Measurements from ENCODE around the gene SETD9. TPM values are rescaled to one million over a fixed set of nuclear protein-coding genes. Genes with fewer than 3 reads are reported as not detected.

Gene SETD9
- total RNA-seq, 2 experiments from 2014 or later: 5.4 to 6.8 TPM

DNA sequence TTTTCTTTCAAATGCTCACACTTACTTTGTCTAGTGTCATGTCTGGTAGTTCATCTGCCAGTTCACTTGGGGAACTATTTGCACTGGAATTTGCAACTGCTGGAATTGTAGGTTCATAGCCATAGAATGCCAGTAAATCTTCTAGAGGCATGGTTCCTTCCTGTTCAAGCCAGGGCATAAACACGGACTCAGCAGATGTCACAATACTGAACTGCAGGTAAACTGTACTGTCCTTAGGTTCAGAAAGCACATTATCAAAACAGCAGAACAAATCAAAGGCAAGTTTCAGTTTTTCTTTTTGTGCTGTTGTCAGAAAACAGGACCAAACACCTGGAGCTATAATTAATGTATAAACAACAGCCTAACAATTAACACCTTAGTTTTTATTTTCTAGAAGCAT, 29.5 kb downstream of the SETD9 start:
- H3K4me3 Mint-ChIP-seq: no peak overlapping the region
- no peak for ATAC-seq
- H3K36me3 Mint-ChIP-seq (ENCODE audit: low read depth): peaks cover 47% of the 10 kb centered on the region
- H3K27me3 Mint-ChIP-seq: no peaks in the 10 kb centered on the region
- H3K9me3 Mint-ChIP-seq (ENCODE audit: low read depth): no peaks in the 10 kb centered on the region
- intact Hi-C loops (cut with DNase I, micrococcal nuclease): no loop called here
- H3K4me1 Mint-ChIP-seq: no peaks in the 10 kb centered on the region
- no peak overlapping the region for H3K27ac Mint-ChIP-seq
- ChIA-PET POLR2A (interaction anchor here (0.6 kb wide), 1 partner anchor 15 kb away, joined by 3 read pairs; no protein-coding TSS in a partner anchor), CTCF (interaction anchor here (0.6 kb wide), 2 partner anchors 199 to 288 kb away, joined by 3 read pairs; no protein-coding TSS in a partner anchor)
- no peak for DNase-seq

DNA sequence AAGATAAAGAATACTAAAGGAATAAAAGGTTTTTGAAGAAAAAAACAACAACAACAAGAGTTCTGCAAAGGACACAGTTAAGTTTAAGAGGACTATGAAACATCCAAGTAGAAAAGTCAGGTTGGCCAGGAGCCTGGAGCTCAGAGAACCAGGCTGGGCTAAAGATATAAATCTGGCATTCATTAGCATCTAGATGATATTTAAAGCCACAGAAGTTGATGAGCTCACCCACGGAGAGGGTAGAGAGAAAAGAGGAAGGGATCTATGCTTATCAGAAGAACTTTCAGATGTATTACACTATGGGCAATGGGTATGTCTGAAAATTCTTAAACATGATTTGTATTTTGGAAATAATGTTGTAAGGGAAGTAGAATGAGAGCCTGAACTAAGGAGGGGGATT, 32.6 kb downstream of the SETD9 start:
- H3K9me3 Mint-ChIP-seq (ENCODE audit: low read depth): no peaks in the 10 kb centered on the region
- ChIA-PET POLR2A (interaction anchor here (0.7 kb wide), 1 partner anchor 9 kb away, joined by 3 read pairs; no protein-coding TSS in a partner anchor), CTCF (interaction anchor here (0.5 kb wide), 1 partner anchor 40 kb away, joined by 4 read pairs; no protein-coding TSS in a partner anchor)
- no peaks in the 10 kb centered on the region for H3K4me1 Mint-ChIP-seq
- no peaks in the 10 kb centered on the region for H3K27me3 Mint-ChIP-seq
- ATAC-seq (no peak), DNase-seq (no peak)
- H3K4me3 Mint-ChIP-seq: no peak overlapping the region
- no peak overlapping the region for H3K27ac Mint-ChIP-seq
- H3K36me3 Mint-ChIP-seq (ENCODE audit: low read depth): peaks cover 37% of the 10 kb centered on the region
- intact Hi-C loops (cut with DNase I, micrococcal nuclease): no loop called here

DNA sequence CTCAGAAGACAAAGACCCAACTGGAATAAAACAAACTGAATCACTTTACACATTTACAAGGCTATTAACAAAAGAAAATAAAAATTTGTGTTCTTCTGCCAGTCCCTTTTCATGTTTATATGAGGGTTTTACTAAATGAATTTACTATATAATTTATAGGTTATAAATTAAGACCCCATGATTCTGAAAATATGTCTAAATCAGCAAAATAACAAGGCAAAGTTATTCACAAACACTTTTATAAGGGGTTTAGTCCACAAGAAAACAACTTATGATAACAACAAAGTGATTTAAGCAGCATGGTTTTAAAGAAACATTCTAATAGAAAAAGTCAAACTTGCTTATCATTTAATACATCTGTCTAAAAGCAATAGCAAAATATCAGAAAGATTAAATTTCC, 37.7 kb downstream of the SETD9 start:
- peaks cover 29% of the 10 kb centered on the region for H3K36me3 Mint-ChIP-seq (ENCODE audit: low read depth)
- DNase-seq (no peak), ATAC-seq (no peak)
- H3K27me3 Mint-ChIP-seq: no peaks in the 10 kb centered on the region
- no peak overlapping the region for H3K4me3 Mint-ChIP-seq
- ChIA-PET POLR2A (no interaction called here), CTCF (no interaction called here)
- intact Hi-C loops (cut with DNase I, micrococcal nuclease): no loop called here
- no peak overlapping the region for H3K27ac Mint-ChIP-seq
- no peaks in the 10 kb centered on the region for H3K9me3 Mint-ChIP-seq (ENCODE audit: low read depth)
- peaks cover 15% of the 10 kb centered on the region for H3K4me1 Mint-ChIP-seq

DNA sequence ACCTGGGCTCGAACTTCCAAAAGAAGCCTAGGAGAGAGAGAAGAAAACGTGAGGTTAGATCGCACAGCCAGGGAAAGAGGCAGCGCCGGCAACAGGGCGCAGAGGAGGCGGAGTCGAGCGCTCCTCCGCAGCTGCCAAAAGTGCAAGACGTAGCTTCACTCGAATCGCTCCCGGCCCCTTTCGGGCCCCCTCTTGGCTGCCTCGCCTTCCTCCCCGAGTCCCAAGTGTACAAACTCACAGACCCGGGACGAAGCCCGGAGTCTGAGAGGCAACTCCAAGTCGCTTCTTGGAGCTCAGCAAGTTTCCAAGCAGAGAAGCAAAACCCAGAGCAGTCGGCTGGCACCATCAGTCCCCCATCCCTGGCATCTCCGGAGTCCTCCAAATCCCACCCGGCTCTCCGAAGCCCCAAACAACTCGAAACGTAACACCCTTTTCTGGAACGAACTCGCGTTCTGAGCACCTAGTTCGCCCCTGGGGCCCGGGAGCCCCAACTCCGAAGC, 41.3 kb downstream of the SETD9 start:
- peak overlapping the region; percentile 81 for H3K27ac Mint-ChIP-seq
- no peaks in the 10 kb centered on the region for H3K9me3 Mint-ChIP-seq (ENCODE audit: low read depth)
- peak; percentile 75 for DNase-seq
- ChIA-PET POLR2A (interaction anchor here (0.5 to 1.5 kb wide), 7 partner anchors 9 to 1193 kb away, joined by 3 to 5 read pairs (median 4); partner anchors contain the start of gene GPBP1), CTCF (interaction anchor here (0.6 to 2.5 kb wide), 8 partner anchors 13 to 680 kb away, joined by 3 to 10 read pairs (median 4); no protein-coding TSS in a partner anchor)
- peaks cover 14% of the 10 kb centered on the region for H3K27me3 Mint-ChIP-seq
- peak; percentile 57 for ATAC-seq
- peaks cover 20% of the 10 kb centered on the region for H3K4me1 Mint-ChIP-seq
- peak overlapping the region; percentile 85 for H3K4me3 Mint-ChIP-seq
- intact Hi-C loops (cut with DNase I, micrococcal nuclease): loop anchor here (1.0 to 2.0 kb wide), 3 partner anchors 41 to 222 kb away; partner anchors contain the start of gene SETD9 (in 1 of the 2)
- H3K36me3 Mint-ChIP-seq (ENCODE audit: low read depth): peaks cover 12% of the 10 kb centered on the region

DNA sequence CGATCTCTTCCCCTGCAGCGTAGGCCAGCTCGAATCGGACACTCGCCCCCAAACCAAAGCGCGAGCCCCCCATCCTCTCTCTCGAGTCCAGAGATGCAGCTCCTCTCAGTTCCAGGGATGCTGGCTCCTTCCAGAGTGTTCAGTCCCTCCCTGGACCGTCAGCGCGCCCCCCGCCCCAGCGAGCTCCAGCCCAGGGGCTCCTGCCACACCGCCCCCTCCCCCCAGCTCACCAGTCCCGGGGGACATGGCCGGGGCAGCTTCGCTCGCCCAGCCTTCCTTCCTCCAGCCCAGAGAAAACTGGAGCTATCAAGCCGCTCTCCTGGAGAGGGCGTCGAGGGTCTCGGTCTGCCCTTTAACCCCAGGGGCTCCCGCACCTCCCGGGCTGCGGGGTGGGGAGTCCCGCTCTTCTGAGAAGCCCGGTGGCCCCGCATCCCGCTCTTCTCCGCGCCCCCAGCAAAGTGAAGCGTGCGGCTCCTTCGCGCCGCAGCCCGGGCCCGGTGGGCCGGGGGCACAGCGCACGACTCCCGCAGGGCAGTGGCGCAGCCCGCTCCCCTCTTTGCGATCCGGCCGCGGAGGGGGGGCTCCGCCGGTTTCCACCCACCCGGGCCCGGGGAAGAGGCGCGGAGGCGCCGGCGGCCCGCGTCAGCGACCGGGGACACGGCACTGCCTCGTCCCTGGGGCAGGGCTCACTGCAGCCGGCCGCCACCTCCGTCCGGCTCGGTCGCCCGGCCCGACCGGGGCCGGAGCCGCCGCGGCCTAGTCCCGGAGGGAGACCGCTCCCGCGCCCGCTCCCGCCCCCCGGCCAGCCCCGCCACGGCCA, 41.9 kb downstream of the SETD9 start:
- H3K4me3 Mint-ChIP-seq: peak overlapping the region; percentile 85
- intact Hi-C loops (cut with DNase I, micrococcal nuclease): loop anchor here (2.0 kb wide), 2 partner anchors 135 to 221 kb away; no protein-coding TSS in a partner anchor
- CTCF ChIA-PET: interaction anchor here (0.7 to 2.5 kb wide), 7 partner anchors 12 to 681 kb away, joined by 3 to 10 read pairs (median 4); no protein-coding TSS in a partner anchor
- ATAC-seq: peak; percentile 24
- H3K27ac Mint-ChIP-seq: peak overlapping the region; percentile 81
- peaks cover 7% of the 10 kb centered on the region for H3K36me3 Mint-ChIP-seq (ENCODE audit: low read depth)
- peaks cover 16% of the 10 kb centered on the region for H3K27me3 Mint-ChIP-seq
- H3K4me1 Mint-ChIP-seq: peaks cover 20% of the 10 kb centered on the region
- peak; percentile 38 for DNase-seq
- POLR2A ChIA-PET: interaction anchor here (0.6 to 1.5 kb wide), 6 partner anchors 10 to 647 kb away, joined by 3 to 4 read pairs (median 4); partner anchors contain the start of gene GPBP1
- H3K9me3 Mint-ChIP-seq (ENCODE audit: low read depth): no peaks in the 10 kb centered on the region

DNA sequence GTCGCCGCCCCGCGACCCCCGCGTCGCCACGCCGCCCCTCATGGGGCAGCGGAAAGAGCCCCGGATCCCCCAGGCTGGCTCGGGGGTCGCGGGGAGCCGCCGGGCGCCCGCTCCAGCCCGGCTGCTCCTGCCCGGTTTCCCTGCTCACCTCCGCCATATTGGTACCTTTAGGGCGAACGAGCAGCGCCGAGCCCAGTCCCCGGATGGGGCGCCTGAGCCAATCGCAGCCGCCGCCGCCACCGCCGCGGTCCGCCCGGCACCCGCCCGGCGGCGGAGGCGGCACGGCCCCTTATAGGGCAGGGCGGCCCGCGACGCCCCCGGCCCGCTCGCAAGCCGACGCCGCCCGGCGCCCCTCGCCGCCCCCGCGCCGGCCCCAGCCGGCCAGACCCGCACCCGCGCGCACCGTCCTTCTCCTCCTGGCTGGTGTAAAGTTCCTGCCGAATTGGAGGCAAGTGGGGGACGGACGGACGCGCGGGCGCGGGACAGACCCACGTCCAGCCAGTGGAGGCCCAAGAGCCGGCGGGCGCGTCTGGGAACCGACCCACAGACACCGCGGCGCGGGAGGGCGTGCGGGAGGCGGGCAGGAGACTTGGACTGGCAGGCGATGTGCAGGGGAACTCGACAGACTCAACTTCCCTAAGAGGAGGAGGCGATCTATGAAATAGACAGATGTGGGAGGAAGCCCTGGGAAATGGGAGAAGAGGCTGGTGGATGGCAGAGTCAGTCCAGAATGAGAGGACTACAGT, 42.7 kb downstream of the SETD9 start, which contains the start of gene MIER3:
MIER3 (minus strand) TSS at position 178 of the 746 bp plus-strand sequence; CDS start at position 157, 21 bp downstream.
- ChIA-PET POLR2A (no interaction called here), CTCF (no interaction called here)
- Mint-ChIP-seq H3K4me1 (peaks cover 20% of the 10 kb centered on the region), H3K4me3 (peak within 1 kb of the TSS; percentile 85), H3K27ac (peak within 1 kb of the TSS; percentile 81), H3K36me3 (ENCODE audit: low read depth) (peaks cover 6% of the 10 kb centered on the region), H3K9me3 (ENCODE audit: low read depth) (no peaks in the 10 kb centered on the region), H3K27me3 (peaks cover 16% of the 10 kb centered on the region)
- DNase-seq: peak; percentile 90
- peak; percentile 95 for ATAC-seq
- intact Hi-C loops (cut with DNase I, micrococcal nuclease): loop anchor here (1.0 to 2.0 kb wide), 6 partner anchors 43 to 269 kb away; partner anchors contain the start of gene SETD9 (in 1 of the 2)

DNA sequence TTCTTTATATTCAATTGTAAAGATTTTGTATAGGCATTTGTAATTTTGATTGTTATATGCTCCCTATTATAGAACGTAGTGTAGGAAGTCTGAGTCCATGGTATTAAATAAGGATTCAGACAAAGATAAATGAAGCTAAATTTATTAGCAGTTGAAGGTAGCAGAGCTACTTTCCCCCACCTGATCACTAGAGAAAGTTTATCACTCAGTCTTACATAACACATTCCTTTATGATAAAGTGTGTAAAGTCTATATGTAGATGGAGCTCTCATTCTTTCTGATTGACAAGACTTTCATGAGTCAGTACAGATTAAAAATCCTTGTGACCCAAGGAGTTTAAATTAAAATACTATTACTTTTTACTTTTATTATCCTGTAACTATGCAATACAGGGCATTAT, 44.9 kb downstream of the SETD9 start:
- Mint-ChIP-seq H3K27me3 (peaks cover 21% of the 10 kb centered on the region), H3K27ac (no peak overlapping the region), H3K4me3 (no peak overlapping the region), H3K36me3 (ENCODE audit: low read depth) (peaks cover 6% of the 10 kb centered on the region), H3K9me3 (ENCODE audit: low read depth) (no peaks in the 10 kb centered on the region), H3K4me1 (peaks cover 15% of the 10 kb centered on the region)
- ChIA-PET POLR2A (interaction anchor here (0.6 kb wide), 2 partner anchors 15 to 236 kb away, joined by 3 read pairs; no protein-coding TSS in a partner anchor), CTCF (interaction anchor here (0.8 to 1.9 kb wide), 2 partner anchors 15 to 1546 kb away, joined by 4 read pairs; no protein-coding TSS in a partner anchor)
- ATAC-seq: no peak
- no peak for DNase-seq
- intact Hi-C loops (cut with DNase I, micrococcal nuclease): no loop called here

DNA sequence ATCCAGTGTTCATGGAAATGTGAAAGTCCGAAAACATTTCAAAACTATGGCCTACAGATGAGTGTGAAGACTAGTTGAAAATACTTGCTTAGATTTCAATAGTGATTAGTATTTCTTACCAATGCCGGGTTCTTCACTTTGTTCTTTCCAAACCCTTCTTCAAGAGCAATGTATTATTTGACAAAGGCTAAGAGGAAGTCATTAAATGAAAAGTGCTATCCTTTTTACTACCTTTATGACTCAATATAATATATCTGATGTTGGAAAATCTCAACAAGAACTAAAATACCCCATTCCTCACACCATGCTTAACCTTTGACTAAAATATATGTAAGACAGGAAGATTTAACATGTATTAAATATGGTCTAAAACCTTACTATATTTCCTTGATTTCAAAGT, 49.2 kb downstream of the SETD9 start:
- no peaks in the 10 kb centered on the region for H3K9me3 Mint-ChIP-seq (ENCODE audit: low read depth)
- ATAC-seq (no peak), DNase-seq (no peak)
- no peak overlapping the region for H3K4me3 Mint-ChIP-seq
- H3K27me3 Mint-ChIP-seq: peaks cover 32% of the 10 kb centered on the region
- intact Hi-C loops (cut with DNase I, micrococcal nuclease): no loop called here
- no peaks in the 10 kb centered on the region for H3K4me1 Mint-ChIP-seq
- no peak overlapping the region for H3K27ac Mint-ChIP-seq
- H3K36me3 Mint-ChIP-seq (ENCODE audit: low read depth): no peaks in the 10 kb centered on the region
- POLR2A ChIA-PET: no interaction called here
- CTCF ChIA-PET: no interaction called here

DNA sequence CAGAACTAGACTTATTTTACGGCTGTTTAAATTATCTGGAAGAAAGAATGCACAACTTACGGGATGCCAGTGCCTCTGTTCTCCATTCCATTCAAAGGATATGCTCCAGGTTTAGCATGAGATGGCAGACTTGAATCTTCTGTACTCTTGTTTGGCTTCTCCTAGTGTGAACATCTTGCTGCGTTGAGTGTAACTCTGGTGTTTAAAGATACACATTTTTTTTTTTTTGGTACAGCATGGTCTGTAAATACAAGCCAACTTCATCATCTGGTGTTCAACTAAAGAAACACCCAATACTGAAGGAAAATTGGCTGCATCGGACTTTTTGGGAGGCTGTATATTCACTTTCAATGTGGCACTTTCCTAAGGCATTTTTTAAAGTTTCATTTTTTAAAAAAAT, 49.9 kb downstream of the SETD9 start:
- ATAC-seq (no peak), DNase-seq (no peak)
- ChIA-PET POLR2A (no interaction called here), CTCF (no interaction called here)
- intact Hi-C loops (cut with DNase I, micrococcal nuclease): no loop called here
- no peak overlapping the region for H3K4me3 Mint-ChIP-seq
- H3K36me3 Mint-ChIP-seq (ENCODE audit: low read depth): no peaks in the 10 kb centered on the region
- no peak overlapping the region for H3K27ac Mint-ChIP-seq
- no peaks in the 10 kb centered on the region for H3K4me1 Mint-ChIP-seq
- peaks cover 30% of the 10 kb centered on the region for H3K27me3 Mint-ChIP-seq
- no peaks in the 10 kb centered on the region for H3K9me3 Mint-ChIP-seq (ENCODE audit: low read depth)

DNA sequence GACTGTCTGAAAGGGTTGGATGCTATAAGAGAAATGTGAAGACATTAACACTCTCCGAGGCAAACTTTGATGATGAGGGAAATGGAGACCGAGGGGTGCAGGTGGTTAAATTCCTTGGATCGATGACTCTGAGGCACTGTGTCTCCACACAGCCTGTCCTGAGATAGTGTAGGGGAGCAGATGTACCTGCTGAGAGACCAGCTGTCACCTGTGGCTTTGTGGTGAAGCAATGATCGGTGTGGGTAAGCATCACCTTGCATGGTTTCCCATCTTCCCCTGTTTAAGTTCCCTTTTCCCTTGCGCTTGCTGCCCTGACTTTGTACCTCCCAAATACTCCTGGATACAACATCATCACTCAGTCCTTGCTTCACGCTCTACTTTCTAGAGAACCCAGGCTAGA, 52.4 kb downstream of the SETD9 start:
- Mint-ChIP-seq H3K36me3 (ENCODE audit: low read depth) (no peaks in the 10 kb centered on the region), H3K27me3 (peaks cover 28% of the 10 kb centered on the region), H3K4me1 (no peaks in the 10 kb centered on the region), H3K4me3 (no peak overlapping the region), H3K27ac (no peak overlapping the region), H3K9me3 (ENCODE audit: low read depth) (no peaks in the 10 kb centered on the region)
- DNase-seq: no peak
- POLR2A ChIA-PET: no interaction called here
- ATAC-seq: no peak
- intact Hi-C loops (cut with DNase I, micrococcal nuclease): no loop called here
- CTCF ChIA-PET: interaction anchor here (0.7 to 2.8 kb wide), 2 partner anchors 12 to 17 kb away, joined by 3 to 10 read pairs; no protein-coding TSS in a partner anchor

DNA sequence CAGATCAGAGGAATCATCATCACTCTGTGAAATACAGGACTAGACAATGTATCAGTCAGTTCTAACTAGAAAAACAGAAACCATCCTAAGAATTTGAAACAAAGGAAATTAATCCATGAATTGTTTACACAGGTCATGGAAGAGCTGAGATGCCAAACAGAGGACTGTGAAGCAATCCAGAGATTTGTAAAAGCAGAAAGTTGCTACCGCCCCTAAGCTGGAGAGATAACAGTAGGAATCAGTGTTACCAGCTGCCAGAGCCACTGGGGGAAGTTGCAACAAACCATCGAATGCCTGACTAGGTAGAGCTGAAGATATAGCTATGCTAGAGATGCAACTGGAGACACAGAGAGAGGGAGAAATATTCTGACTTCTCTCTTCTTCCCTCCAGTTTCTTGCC, 52.9 kb downstream of the SETD9 start:
- Mint-ChIP-seq H3K9me3 (ENCODE audit: low read depth) (no peaks in the 10 kb centered on the region), H3K4me3 (no peak overlapping the region), H3K27me3 (peaks cover 28% of the 10 kb centered on the region), H3K27ac (no peak overlapping the region), H3K4me1 (no peaks in the 10 kb centered on the region), H3K36me3 (ENCODE audit: low read depth) (no peaks in the 10 kb centered on the region)
- CTCF ChIA-PET: interaction anchor here (0.7 to 2.8 kb wide), 2 partner anchors 12 to 17 kb away, joined by 3 to 10 read pairs; no protein-coding TSS in a partner anchor
- POLR2A ChIA-PET: no interaction called here
- intact Hi-C loops (cut with DNase I, micrococcal nuclease): no loop called here
- ATAC-seq (no peak), DNase-seq (no peak)

Data from activated CD4-positive, alpha-beta T cell treated with anti-CD3 and anti-CD28 coated beads for 36 hours (primary cell).